ENCODE data around the gene PRKAB1. TPM values are rescaled to one million over a fixed set of nuclear protein-coding genes. Genes with fewer than 3 reads are reported as not detected.

Gene PRKAB1
- total RNA-seq, 6 experiments from 2014 or later = 14.7 to 19.5 (median 18.0) TPM

DNA sequence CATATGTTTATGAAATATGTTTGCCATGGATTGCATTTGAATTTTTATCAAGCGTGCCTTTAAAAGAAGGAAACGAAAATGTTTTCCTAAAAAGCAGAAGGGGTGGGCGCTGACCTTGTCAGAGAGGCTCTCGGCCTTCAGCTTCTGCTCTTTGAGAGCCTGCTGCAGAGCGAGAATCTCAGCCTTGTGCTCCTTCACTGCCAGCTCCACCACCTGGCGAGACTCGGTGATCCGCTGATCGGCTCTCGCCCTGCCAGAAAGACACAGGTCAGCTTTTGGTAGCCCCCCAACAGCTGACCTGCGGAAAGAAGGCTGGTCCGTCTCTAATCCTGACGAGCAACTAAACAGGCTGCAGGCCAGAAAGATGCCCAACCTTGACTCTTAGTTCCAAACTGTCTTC lies 62.4 kb downstream of the PRKAB1 start:
- TF ChIP-seq, protein P1, sequence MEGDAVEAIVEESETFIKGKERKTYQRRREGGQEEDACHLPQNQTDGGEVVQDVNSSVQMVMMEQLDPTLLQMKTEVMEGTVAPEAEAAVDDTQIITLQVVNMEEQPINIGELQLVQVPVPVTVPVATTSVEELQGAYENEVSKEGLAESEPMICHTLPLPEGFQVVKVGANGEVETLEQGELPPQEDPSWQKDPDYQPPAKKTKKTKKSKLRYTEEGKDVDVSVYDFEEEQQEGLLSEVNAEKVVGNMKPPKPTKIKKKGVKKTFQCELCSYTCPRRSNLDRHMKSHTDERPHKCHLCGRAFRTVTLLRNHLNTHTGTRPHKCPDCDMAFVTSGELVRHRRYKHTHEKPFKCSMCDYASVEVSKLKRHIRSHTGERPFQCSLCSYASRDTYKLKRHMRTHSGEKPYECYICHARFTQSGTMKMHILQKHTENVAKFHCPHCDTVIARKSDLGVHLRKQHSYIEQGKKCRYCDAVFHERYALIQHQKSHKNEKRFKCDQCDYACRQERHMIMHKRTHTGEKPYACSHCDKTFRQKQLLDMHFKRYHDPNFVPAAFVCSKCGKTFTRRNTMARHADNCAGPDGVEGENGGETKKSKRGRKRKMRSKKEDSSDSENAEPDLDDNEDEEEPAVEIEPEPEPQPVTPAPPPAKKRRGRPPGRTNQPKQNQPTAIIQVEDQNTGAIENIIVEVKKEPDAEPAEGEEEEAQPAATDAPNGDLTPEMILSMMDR (IDR thresholded peaks at IDR 0.05) = no peak
- no peaks in the 10 kb centered on the region for H3K9me3 Mint-ChIP-seq
- no peaks in the 10 kb centered on the region; the same call in 1 of the 2 replicates for H3K27me3 Mint-ChIP-seq (ENCODE audit: insufficient read depth)
- H3K4me3 Mint-ChIP-seq = no peak overlapping the region
- peaks cover 25% of the 10 kb centered on the region for H3K36me3 Mint-ChIP-seq (ENCODE audit: low read depth)
- no peaks in the 10 kb centered on the region for H3K4me1 Mint-ChIP-seq (ENCODE audit: low read depth)
- DNase-seq = no peak
- H3K27ac Mint-ChIP-seq = no peak overlapping the region

Small RNA genes within 50 kb of the gene (microRNA-seq; reads per million reads assigned to microRNA genes)
- gene MIR1178 = not detected

Other genes starting within 250 kb of the PRKAB1 start
- gene TMEM233, start 74.4 kb upstream of the PRKAB1 start, total RNA-seq (2021; fragmentation: NEBNext Ultra II Directional; extraction: Animal tissue kit (Norgen Biotek cat#: 25700)) = not detected
- 10 to 100 TPM; 23.1 to 55.5 (median 48.3) TPM for gene CIT, start 209.2 kb downstream of the PRKAB1 start, total RNA-seq (2021; fragmentation: NEBNext Ultra II Directional; extraction: Animal tissue kit (Norgen Biotek cat#: 25700))

Measured in HFFc6 (cell line).